B cell (primary cell): ENCODE results near the gene PITPNM1.

Experiments used
- CTCF ChIP-seq: fragments of 200-600 bp; IDR thresholded peaks from one replicate; pipeline ENCODE4 v1.8.0; 2022; ENCODE audit warnings: antibody characterized with exemption, mild to moderate bottlenecking
- EZH2 ChIP-seq: IDR thresholded peaks from 2 replicates; pipeline ENCODE4 v1.6.1; 2012; ENCODE audit warnings: borderline replicate concordance, low read depth, mild to moderate bottlenecking, moderate library complexity, low read length; ENCODE audit not compliant: insufficient read depth, poor library complexity, severe bottlenecking

GRCh38 chr11:67545280-67545679, 40.1 kb upstream of the PITPNM1 start:
- TF ChIP-seq CTCF: no peak
- TF ChIP-seq EZH2: no peak
